ENCODE measurements around the gene AMH. TPM values are rescaled to one million over a fixed set of nuclear protein-coding genes. Genes with fewer than 3 reads are reported as not detected.

Gene AMH
- polyA plus RNA-seq, 1 of the 3 experiments (the other 2 are of a cell fraction), result 18.1 TPM

DNA sequence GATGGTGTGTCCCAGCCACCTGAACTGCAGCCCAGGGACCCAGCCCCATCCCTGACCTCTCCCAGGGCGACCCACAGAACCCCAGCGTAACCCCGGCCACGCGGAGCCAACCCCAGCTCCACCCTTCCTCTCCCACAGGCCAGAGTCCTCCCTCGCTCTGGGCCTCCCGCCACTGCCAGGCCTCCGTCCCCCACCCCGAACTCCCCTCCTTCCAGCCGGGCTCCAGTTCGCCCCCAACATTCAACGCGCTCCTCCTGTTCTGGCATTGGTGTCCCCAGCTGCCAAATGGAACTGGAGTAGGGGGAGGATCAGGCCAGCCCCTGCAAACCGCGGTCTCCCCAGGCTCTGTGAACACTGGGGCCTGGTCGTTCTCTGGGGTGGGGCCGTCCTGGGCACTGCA, 51.4 kb downstream of the AMH start:
- TF ChIP-seq RCOR1 (IDR thresholded peaks at IDR 0.05; ENCODE audit: low read length) (no peak), RFX5 (IDR thresholded peaks at IDR 0.05; ENCODE audit: low read length) (no peak), SIN3A (IDR thresholded peaks at IDR 0.05; ENCODE audit: borderline replicate concordance, low read depth, low read length) (no peak), SMC3 (IDR thresholded peaks at IDR 0.05; ENCODE audit: low read depth, low read length) (no peak), MEF2A (IDR thresholded peaks at IDR 0.05; ENCODE audit: borderline replicate concordance, low read depth) (no peak), ELF1 (IDR thresholded peaks at IDR 0.05) (no peak)
- TF ChIP-seq, protein P1, sequence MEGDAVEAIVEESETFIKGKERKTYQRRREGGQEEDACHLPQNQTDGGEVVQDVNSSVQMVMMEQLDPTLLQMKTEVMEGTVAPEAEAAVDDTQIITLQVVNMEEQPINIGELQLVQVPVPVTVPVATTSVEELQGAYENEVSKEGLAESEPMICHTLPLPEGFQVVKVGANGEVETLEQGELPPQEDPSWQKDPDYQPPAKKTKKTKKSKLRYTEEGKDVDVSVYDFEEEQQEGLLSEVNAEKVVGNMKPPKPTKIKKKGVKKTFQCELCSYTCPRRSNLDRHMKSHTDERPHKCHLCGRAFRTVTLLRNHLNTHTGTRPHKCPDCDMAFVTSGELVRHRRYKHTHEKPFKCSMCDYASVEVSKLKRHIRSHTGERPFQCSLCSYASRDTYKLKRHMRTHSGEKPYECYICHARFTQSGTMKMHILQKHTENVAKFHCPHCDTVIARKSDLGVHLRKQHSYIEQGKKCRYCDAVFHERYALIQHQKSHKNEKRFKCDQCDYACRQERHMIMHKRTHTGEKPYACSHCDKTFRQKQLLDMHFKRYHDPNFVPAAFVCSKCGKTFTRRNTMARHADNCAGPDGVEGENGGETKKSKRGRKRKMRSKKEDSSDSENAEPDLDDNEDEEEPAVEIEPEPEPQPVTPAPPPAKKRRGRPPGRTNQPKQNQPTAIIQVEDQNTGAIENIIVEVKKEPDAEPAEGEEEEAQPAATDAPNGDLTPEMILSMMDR (IDR thresholded peaks at IDR 0.05), result no peak
- TF ChIP-seq, protein P2, sequence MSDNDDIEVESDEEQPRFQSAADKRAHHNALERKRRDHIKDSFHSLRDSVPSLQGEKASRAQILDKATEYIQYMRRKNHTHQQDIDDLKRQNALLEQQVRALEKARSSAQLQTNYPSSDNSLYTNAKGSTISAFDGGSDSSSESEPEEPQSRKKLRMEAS (IDR thresholded peaks at IDR 0.05; ENCODE audit: low read depth), result no peak
- TF ChIP-seq, protein P3, sequence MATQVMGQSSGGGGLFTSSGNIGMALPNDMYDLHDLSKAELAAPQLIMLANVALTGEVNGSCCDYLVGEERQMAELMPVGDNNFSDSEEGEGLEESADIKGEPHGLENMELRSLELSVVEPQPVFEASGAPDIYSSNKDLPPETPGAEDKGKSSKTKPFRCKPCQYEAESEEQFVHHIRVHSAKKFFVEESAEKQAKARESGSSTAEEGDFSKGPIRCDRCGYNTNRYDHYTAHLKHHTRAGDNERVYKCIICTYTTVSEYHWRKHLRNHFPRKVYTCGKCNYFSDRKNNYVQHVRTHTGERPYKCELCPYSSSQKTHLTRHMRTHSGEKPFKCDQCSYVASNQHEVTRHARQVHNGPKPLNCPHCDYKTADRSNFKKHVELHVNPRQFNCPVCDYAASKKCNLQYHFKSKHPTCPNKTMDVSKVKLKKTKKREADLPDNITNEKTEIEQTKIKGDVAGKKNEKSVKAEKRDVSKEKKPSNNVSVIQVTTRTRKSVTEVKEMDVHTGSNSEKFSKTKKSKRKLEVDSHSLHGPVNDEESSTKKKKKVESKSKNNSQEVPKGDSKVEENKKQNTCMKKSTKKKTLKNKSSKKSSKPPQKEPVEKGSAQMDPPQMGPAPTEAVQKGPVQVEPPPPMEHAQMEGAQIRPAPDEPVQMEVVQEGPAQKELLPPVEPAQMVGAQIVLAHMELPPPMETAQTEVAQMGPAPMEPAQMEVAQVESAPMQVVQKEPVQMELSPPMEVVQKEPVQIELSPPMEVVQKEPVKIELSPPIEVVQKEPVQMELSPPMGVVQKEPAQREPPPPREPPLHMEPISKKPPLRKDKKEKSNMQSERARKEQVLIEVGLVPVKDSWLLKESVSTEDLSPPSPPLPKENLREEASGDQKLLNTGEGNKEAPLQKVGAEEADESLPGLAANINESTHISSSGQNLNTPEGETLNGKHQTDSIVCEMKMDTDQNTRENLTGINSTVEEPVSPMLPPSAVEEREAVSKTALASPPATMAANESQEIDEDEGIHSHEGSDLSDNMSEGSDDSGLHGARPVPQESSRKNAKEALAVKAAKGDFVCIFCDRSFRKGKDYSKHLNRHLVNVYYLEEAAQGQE (IDR thresholded peaks at IDR 0.05; ENCODE audit: low read depth, low read length), result no peak
- TF ChIP-seq, protein P4, sequence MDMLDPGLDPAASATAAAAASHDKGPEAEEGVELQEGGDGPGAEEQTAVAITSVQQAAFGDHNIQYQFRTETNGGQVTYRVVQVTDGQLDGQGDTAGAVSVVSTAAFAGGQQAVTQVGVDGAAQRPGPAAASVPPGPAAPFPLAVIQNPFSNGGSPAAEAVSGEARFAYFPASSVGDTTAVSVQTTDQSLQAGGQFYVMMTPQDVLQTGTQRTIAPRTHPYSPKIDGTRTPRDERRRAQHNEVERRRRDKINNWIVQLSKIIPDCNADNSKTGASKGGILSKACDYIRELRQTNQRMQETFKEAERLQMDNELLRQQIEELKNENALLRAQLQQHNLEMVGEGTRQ (IDR thresholded peaks at IDR 0.05; ENCODE audit: borderline replicate concordance, low read depth, low read length), result no peak
- Histone ChIP-seq H3K9me2 (no peaks in the 10 kb centered on the region), H3F3A (replicated peaks; ENCODE audit: insufficient read depth) (peaks cover 8% of the 10 kb centered on the region), H4K20me1 (ENCODE audit: insufficient read depth) (no peaks in the 10 kb centered on the region; the same call in 1 of the 2 replicates), H3K9me3 (no peaks in the 10 kb centered on the region), H3K27ac (ENCODE audit: low read depth in 2 of 2, low read length in 1 of 2) (no peak overlapping the region), H3K4me2 (no peak overlapping the region), H3K4me3 (ENCODE audit: low read depth in 2 of 2, low read length in 1 of 2) (no peak overlapping the region), H3K36me3 (replicated peaks in 1 of 2; ENCODE audit: control insufficient read depth in 1 of 2, insufficient read depth in 2 of 2, low read length in 1 of 2) (no peaks in the 10 kb centered on the region), H3K4me1 (ENCODE audit: control insufficient read depth in 1 of 2, insufficient read depth in 2 of 2, low read depth in 1 of 2, low read length in 1 of 2) (peaks cover 0 to 5% of the 10 kb centered on the region in 2 experiments; a peak in 1 of 4 replicates), H2AFZ (ENCODE audit: low read depth) (no peak overlapping the region), H3K79me2 (ENCODE audit: insufficient read depth) (no peaks in the 10 kb centered on the region), H3K27me3 (ENCODE audit: insufficient read depth) (no peaks in the 10 kb centered on the region), H3K9ac (no peak overlapping the region)
- no peak for DNase-seq
- ChIA-PET POLR2A (no interaction called here), CTCF (no interaction called here)
- WGBS (ENCODE audit: low lambda C conversion rate), result 88% methylated on average over 17 of the region's 17 CpGs

Small RNAs within 50 kb of the gene (small RNA-seq; reads per million reads assigned to genes)
- 0 reads per million in 7 experiments for gene MIR1227

Other genes with a start within 250 kb of the AMH start
- gene BTBD2, start 233.6 kb upstream of the AMH start, polyA plus RNA-seq (2012; rRNA removed), result 54.4 and 66.8 TPM in 2 replicates
- 58.9 and 65.4 TPM in 2 replicates for gene MKNK2, start 198.1 kb upstream of the AMH start, polyA plus RNA-seq (2012; rRNA removed)
- gene MOB3A, start 153.0 kb upstream of the AMH start, polyA plus RNA-seq (2012; rRNA removed), result 21.4 and 24.1 TPM in 2 replicates
- gene IZUMO4, start 152.4 kb upstream of the AMH start, polyA plus RNA-seq (2012; rRNA removed), result 4.6 and 10.3 TPM in 2 replicates
- gene AP3D1, start 97.8 kb upstream of the AMH start, polyA plus RNA-seq (2012; rRNA removed), result 79.7 and 127 TPM in 2 replicates
- gene DOT1L, start 85.4 kb upstream of the AMH start, polyA plus RNA-seq (2012; rRNA removed), result 3.6 and 5.0 TPM in 2 replicates
- gene PLEKHJ1, start 13.0 kb upstream of the AMH start, polyA plus RNA-seq (2012; rRNA removed), result 128 and 151 TPM in 2 replicates
- 35.0 and 55.8 TPM in 2 replicates for gene SF3A2, start 12.5 kb upstream of the AMH start, polyA plus RNA-seq (2012; rRNA removed)
- gene JSRP1, start 7.1 kb downstream of the AMH start, polyA plus RNA-seq (2012; rRNA removed), result 0.76 and 0.88 TPM in 2 replicates
- gene PEAK3, start 32.9 kb downstream of the AMH start, polyA plus RNA-seq (2012; rRNA removed), result not detected in 2 replicates
- gene LINGO3, start 58.8 kb downstream of the AMH start, polyA plus RNA-seq (2012; rRNA removed), result not detected in 2 replicates
- gene LSM7, start 79.3 kb downstream of the AMH start, polyA plus RNA-seq (2012; rRNA removed), result 1,077 and 1,193 TPM in 2 replicates
- 48.5 and 58.1 TPM in 2 replicates for gene SPPL2B, start 79.4 kb downstream of the AMH start, polyA plus RNA-seq (2012; rRNA removed)
- gene TMPRSS9, start 110.9 kb downstream of the AMH start, polyA plus RNA-seq (2012; rRNA removed), result not detected in 2 replicates
- gene TIMM13, start 178.3 kb downstream of the AMH start, polyA plus RNA-seq (2012; rRNA removed), result 76.0 and 76.9 TPM in 2 replicates
- gene LMNB2, start 207.6 kb downstream of the AMH start, polyA plus RNA-seq (2012; rRNA removed), result 106 and 116 TPM in 2 replicates
- 54.0 and 67.6 TPM in 2 replicates for gene GADD45B, start 226.8 kb downstream of the AMH start, polyA plus RNA-seq (2012; rRNA removed)